ENCODE results near the gene ICAM2.

ICAM2 gene

GRCh38 chr17:63999680-64000531 is 20.5 kb downstream of the ICAM2 start:
- Histone ChIP-seq H3K27ac (no peak overlapping the region), H3K36me3 (replicated peaks) (no peaks in the 10 kb centered on the region), H3K27me3 (replicated peaks) (no peaks in the 10 kb centered on the region), H3K4me3 (ENCODE audit: low read depth, low read length) (no peak overlapping the region)
- in situ Hi-C loops (cut with HindIII; ENCODE audit: low pct_ligation_motif_present, low sequenced_read_pairs) = no loop called here
- no peak for TF ChIP-seq CTCF (IDR thresholded peaks at IDR 0.05; ENCODE audit: low read depth, low read length, missing control alignments)
- DNase-seq = no peak

GRCh38 chr17:63998721-63999679 is 21.4 kb downstream of the ICAM2 start:
- H3K4me3 ChIP-seq (ENCODE audit: low read depth, low read length) = peak overlapping the region; percentile 67
- in situ Hi-C loops (cut with HindIII; ENCODE audit: low pct_ligation_motif_present, low sequenced_read_pairs) = no loop called here
- no peaks in the 10 kb centered on the region for H3K27me3 ChIP-seq (replicated peaks)
- H3K36me3 ChIP-seq (replicated peaks) = no peaks in the 10 kb centered on the region
- DNase-seq = no peak
- no peak for TF ChIP-seq CTCF (IDR thresholded peaks at IDR 0.05; ENCODE audit: low read depth, low read length, missing control alignments)
- no peak overlapping the region for H3K27ac ChIP-seq

GRCh38 chr17:63998050-63998720 is 22.2 kb downstream of the ICAM2 start, which contains the start of gene PRR29:
PRR29 (plus strand) TSS chr17:63998351; CDS start chr17:63998365, 14 bp downstream.
- TF ChIP-seq CTCF (IDR thresholded peaks at IDR 0.05; ENCODE audit: low read depth, low read length, missing control alignments) = peak; percentile 18
- H3K27ac ChIP-seq = no peak within 1 kb of the TSS
- peaks cover 3% of the 10 kb centered on the region for H3K27me3 ChIP-seq (replicated peaks)

GRCh38 chr17:63997341-63998048 is 22.9 kb downstream of the ICAM2 start:
- no peak for TF ChIP-seq CTCF (IDR thresholded peaks at IDR 0.05; ENCODE audit: low read depth, low read length, missing control alignments)
- Histone ChIP-seq H3K36me3 (replicated peaks) (no peaks in the 10 kb centered on the region), H3K27me3 (replicated peaks) (peaks cover 6% of the 10 kb centered on the region), H3K4me3 (ENCODE audit: low read depth, low read length) (peak overlapping the region; percentile 67), H3K27ac (no peak overlapping the region)
- no peak for DNase-seq
- in situ Hi-C loops (cut with HindIII; ENCODE audit: low pct_ligation_motif_present, low sequenced_read_pairs) = no loop called here

More at GRCh38 chr17:63998050-63998720, 22.2 kb downstream of the ICAM2 start, which contains the start of gene PRR29:
- Histone ChIP-seq H3K36me3 (replicated peaks) (no peaks in the 10 kb centered on the region), H3K4me3 (ENCODE audit: low read depth, low read length) (peak within 1 kb of the TSS; percentile 67)
- DNase-seq = peak; percentile 41
- in situ Hi-C loops (cut with HindIII; ENCODE audit: low pct_ligation_motif_present, low sequenced_read_pairs) = no loop called here
